HG03460 (cell line): ENCODE measurements around the gene CXCR2.
"Not testable (repeated sequence)": the region's sequence is repeated elsewhere in the genome, so short reads cannot be mapped to it uniquely, and the experiment has no call there.

Experiments
- ATAC-seq: cut with Tn5 transposase; IDR thresholded peaks from one replicate; pipeline ENCODE4 v1.9.1; 2021; ENCODE audit not compliant: unreplicated experiment

Gene CXCR2

DNA sequence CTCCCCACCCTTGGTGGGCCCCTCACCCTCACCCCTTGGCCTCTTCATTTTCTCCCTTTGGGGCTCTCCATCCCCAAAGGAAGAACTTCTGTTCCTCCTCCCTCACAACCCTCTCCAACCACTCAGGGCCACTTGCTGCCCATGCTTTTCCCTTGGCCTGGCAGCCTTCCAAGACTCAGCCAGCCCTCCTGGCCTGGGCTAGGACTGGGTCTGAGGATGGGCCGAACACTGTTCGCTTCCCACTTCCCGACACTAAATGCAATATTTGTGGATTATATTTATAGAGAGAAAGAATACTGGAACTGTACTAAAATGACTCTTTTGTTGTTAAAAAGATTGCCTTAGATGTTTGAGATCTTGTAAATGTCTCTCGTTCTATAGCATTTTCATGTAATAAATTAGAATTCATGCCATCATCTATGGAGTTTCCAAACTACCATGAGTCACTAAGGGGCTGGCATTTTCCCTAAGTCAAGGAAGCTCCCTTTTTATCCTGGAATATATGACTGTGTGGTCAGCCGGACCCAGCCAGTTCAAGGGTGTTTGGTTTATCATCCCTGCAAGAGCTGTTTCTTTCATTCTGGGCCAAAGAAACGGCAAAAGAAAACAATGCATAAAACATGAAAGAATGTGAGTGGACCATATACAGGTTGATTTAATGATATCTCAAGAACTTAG lies 3.8 kb downstream of the CXCR2 start:
- no peak for ATAC-seq

- no peak for ATAC-seq
Measured at GRCh38 chr2:218130377-218130776, 4.5 kb downstream of the CXCR2 start.

DNA sequence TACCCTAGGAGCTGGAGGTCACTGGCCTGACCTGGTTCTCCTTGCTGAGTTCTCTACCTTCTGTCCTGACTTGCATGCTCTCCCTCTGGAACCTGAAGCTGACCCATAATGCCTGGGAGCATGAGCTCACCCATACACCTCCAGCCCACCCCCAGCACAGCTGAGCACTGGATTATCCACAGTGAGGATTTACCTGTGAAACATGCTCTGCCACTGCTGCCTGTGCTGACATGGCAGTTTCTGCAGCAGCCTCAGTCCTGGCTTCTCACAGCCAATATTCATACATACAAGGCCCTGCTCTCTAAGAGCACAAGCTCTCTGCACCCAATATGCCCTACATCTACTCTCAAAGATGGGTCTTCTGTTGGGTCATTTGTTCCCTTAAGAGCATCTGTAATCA lies 5.0 kb downstream of the CXCR2 start:
- ATAC-seq = no peak

GRCh38 chr2:218137514-218137913 lies 11.7 kb downstream of the CXCR2 start:
- no peak for ATAC-seq

- no peak for ATAC-seq
Measured at GRCh38 chr2:218138047-218138446, 12.2 kb downstream of the CXCR2 start.

GRCh38 chr2:218145124-218145523 lies 19.3 kb downstream of the CXCR2 start:
- no peak for ATAC-seq

GRCh38 chr2:218146056-218146455 lies 20.2 kb downstream of the CXCR2 start:
- ATAC-seq = no peak

- ATAC-seq = no peak
Measured at GRCh38 chr2:218149098-218149497, 23.3 kb downstream of the CXCR2 start.

DNA sequence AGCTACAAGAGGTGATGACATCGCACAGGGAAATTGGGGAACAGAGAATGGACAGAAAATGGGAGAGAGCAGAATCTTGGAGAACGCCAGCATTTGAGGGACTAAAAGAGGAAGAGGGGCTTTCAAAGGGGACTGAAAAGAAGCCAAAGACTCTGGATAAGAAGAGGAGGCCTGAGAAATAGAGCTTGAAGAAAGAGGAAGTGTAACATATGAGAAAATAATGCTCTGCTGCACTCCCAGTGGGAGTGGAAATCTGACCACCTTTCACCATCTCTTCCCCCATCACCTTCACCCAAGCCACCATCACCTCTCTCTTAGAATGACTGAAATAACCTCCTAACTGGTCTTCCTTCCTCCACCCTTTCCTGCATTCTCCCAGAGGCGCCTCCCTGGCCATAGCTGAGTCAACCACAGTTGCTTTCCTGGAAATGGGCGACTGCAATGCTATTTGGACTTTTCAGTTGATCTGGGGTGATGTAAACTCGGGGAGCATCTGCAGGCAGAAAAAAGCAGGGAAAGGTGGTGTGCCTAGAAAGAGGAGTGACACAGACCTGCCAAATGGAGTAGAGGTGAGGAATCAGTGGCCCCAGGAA lies 24.1 kb downstream of the CXCR2 start:
- ATAC-seq = no peak

DNA sequence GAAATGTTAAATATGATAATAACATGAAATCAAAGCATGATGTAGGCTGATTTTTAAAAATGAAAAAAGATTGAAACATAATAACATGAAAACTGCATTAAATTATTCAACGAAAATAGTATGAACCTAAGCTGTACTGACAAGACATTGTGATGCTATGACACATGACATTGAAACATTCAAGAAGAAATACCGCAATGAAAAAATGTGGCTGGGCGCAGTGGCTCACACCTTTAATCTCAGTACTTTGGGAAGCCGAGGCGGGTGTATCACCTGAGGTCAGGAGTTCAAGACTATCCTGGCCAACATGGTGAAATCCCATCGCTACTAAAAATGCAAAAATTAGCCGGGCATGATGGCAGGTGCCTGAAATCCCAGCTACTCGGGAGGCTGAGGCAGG lies 26.3 kb downstream of the CXCR2 start:
- ATAC-seq = no peak

DNA sequence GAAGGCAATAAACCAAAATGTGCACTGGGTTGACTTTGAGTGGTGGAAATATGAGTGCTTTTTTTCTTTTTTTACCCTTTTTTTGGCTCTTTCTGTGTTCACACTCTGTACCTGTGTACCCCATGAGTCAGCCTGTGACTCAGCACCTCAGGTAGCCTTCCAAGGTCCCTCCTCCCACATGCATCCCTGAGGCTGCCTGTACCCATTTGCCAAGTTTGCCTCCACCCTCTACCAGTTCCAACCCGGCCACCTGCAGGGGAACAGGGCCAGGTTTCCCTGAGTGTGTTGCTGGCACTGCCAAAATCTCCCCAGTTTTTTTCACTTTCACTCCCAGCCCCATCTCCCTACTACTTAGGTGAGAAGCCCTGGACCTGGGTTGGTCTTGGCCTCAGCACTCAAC lies 26.9 kb downstream of the CXCR2 start:
- ATAC-seq = no peak

DNA sequence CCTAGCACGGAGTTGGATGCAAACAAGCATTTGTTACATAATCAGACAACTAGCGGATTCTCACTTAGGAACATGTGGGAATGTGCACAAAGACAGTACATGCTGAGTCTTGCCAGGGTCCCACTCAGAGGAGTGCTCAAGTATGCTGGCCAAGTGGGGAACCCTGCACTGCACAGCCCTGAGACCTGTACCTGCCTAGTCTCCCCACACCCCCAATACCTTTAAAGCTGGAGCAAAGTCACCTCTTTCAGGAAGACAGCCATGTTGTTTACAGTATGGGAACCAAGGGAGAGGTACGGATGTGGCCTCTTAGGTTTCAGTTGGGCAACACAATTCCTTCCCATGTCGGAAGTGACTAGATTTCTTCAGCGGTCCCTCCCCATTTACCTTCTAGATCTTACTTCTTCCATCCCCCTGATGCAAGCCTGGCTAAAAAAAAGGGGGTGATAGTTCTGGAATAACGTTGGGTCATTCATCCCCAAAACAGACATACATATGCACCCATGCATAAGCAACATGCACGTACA lies 30.2 kb downstream of the CXCR2 start:
- ATAC-seq = no peak

DNA sequence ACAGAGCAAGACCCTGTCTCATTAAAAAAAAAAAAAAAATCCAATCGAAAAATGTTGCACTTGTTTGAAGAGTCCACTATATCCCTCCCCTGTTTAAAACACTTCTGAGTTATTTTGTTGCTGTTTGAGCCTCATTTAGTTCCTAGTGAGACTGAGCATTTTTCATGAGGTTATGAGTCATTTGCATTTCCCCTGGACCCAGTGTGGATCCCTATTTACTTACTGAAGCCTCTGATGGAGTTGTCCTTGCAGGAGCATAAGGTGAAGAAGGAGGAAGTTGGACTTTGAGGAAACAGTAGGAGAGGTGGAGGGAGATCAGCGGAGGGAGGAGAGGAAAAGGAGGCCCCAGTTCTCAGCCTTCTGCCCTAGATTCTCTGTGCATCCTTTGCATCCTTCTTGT lies 35.8 kb downstream of the CXCR2 start:
- ATAC-seq = no peak

- no peak for ATAC-seq
Measured at GRCh38 chr2:218162814-218163213, 37.0 kb downstream of the CXCR2 start.

DNA sequence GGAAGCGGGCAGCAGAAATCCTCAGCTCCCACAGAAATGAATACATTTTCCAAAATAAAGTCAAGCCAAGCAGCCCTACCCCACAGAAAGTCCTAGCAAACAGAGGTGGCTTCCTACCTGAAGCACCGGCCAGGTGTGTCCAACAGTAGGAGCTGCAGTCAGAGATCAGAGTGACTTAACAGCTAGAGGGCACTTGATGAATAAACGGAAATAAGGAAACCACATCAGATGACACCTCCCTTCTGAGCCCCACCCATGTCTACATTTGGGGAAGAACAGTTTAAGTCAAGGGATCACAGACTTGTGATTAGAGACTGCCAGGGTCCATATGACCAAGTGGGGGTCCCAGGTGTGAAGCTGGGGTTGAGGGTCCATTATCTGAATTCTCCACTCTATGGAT lies 41.0 kb downstream of the CXCR2 start, which contains the start of gene CXCR1:
Gene CXCR1 (minus strand): TSS at position 172 of the 400 bp plus-strand sequence. CDS start 1,751 bp downstream, outside the sequence.
- ATAC-seq = no peak

- ATAC-seq = no peak
Measured at GRCh38 chr2:218168016-218168415, 42.2 kb downstream of the CXCR2 start.

DNA sequence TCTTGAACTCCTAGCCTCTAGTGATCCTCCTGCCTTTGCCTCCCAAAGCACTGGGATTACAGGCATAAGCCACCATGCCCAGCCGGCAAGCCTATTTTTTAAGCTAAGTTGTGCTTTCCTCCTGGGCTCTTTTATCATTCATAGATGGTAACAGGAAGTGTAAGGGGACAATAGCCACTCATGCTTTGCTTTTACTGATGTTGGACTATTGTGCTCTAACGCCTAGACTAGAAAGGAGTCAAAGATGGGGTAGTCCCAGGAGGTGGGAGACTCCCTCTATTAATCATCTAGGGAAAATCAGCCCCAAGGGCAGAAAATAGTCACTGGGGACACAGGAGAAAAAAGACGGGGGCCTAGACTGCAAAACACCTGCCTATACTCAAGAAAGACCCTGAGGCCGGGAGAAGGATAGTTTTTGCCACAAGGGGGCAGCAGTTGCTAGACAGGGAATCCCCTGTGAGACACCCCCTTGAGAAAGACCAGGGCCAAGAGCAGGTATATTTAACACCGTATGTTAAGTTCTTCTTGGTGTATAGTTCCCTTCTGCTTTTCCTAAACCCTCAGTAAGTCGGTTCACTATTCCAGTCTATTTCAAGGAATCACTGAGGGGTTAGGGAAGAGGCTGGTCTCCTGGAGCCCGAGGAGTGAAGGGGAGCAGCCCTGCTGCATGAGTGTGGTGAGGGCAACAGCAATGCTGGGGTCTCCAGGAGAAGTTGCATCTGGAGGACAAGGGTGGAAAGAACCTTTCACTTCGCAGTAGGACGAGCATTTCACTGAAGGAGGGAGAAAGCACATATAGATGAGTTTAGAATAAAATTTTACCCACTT lies 43.0 kb downstream of the CXCR2 start:
- peak; percentile 61 for ATAC-seq

- ATAC-seq = no peak
Measured at GRCh38 chr2:218169757-218170546, 44.1 kb downstream of the CXCR2 start.

GRCh38 chr2:218171744-218172143 lies 45.9 kb downstream of the CXCR2 start:
- not testable (repeated sequence) for ATAC-seq

- ATAC-seq = no peak
Measured at GRCh38 chr2:218172845-218173244, 47.0 kb downstream of the CXCR2 start.

DNA sequence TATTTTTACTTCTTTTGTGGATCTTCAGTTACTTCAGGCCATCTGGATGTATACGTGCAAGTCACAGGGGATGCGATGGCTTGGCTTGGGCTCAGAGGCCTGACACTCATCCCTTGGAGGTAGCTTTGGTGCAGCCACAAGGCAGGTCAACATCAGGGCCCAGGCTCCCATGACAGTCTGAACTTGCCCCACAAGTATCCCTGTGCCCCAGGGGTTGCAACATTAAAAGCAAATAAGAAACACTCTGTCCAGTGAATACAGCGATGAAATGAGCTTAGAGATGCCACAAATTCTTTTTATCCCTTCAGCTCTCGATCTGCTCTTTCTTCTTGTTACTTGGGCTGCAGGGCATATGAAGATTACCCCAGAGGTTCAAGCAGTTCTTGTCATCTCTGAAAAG lies 54.0 kb downstream of the CXCR2 start:
- no peak for ATAC-seq
